Epithelial cell of prostate (primary cell): Measurements from ENCODE around the gene RORC.
A peak's percentile ranks its signal among the peaks of the same experiment; 100 is the strongest.
"Not testable (repeated sequence)": the region's sequence is repeated elsewhere in the genome, so short reads cannot be mapped to it uniquely, and the experiment has no call there.

Experiments used
- DNase-seq: peaks from one replicate; pipeline ENCODE4 v3.0.0-alpha.2; 2011; ENCODE audit warnings: low read depth, low spot score
- H3K27ac ChIP-seq: fragments of 450-650 bp; 2 replicates; pipeline ENCODE4 v1.5.1; 2017; ENCODE audit warnings: mild to moderate bottlenecking

Gene RORC

GRCh38 chr1:151831605-151832004 lies at the start of gene RORC:
TSS of gene RORC (minus strand) at chr1:151831802. CDS start at chr1:151831764, 38 bp downstream.
- H3K27ac ChIP-seq = no peak within 1 kb of the TSS

GRCh38 chr1:151875419-151876097 lies 44.0 kb upstream of the RORC start:
- DNase-seq = no peak
- no peak overlapping the region for H3K27ac ChIP-seq

More at GRCh38 chr1:151831605-151832004, at the start of gene RORC:
- no peak for DNase-seq

GRCh38 chr1:151872776-151873175 lies 41.2 kb upstream of the RORC start:
- not testable (repeated sequence) for DNase-seq

GRCh38 chr1:151871284-151872030 lies 39.9 kb upstream of the RORC start:
- no peak overlapping the region for H3K27ac ChIP-seq
- DNase-seq = no peak

More at GRCh38 chr1:151872776-151873175, 41.2 kb upstream of the RORC start:
- H3K27ac ChIP-seq = not testable (repeated sequence)

- DNase-seq = no peak
- H3K27ac ChIP-seq = peak overlapping the region; percentile 72
Measured at GRCh38 chr1:151868486-151868885, 36.9 kb upstream of the RORC start.

- peak overlapping the region; percentile 72 for H3K27ac ChIP-seq
- peak; percentile 49 for DNase-seq
Measured at GRCh38 chr1:151867765-151868411, 36.3 kb upstream of the RORC start.

- no peak for DNase-seq
- peak overlapping the region; percentile 72 for H3K27ac ChIP-seq
Measured at GRCh38 chr1:151867321-151867720, 35.7 kb upstream of the RORC start.

GRCh38 chr1:151864411-151864810 lies 32.8 kb upstream of the RORC start:
- no peak overlapping the region for H3K27ac ChIP-seq
- DNase-seq = no peak

- H3K27ac ChIP-seq = no peak overlapping the region
- no peak for DNase-seq
Measured at GRCh38 chr1:151862604-151863003, 31.0 kb upstream of the RORC start.

- no peak overlapping the region for H3K27ac ChIP-seq
- no peak for DNase-seq
Measured at GRCh38 chr1:151860504-151861187, 29.0 kb upstream of the RORC start.

GRCh38 chr1:151859891-151860293 lies 28.3 kb upstream of the RORC start:
- H3K27ac ChIP-seq = no peak overlapping the region
- DNase-seq = no peak

GRCh38 chr1:151858886-151859665 lies 27.5 kb upstream of the RORC start:
- peak overlapping the region; percentile 44 for H3K27ac ChIP-seq
- DNase-seq = no peak

- no peak for DNase-seq
- H3K27ac ChIP-seq = peak overlapping the region; percentile 44
Measured at GRCh38 chr1:151858030-151858746, 26.6 kb upstream of the RORC start.

- no peak overlapping the region for H3K27ac ChIP-seq
Measured at GRCh38 chr1:151855933-151856332, 24.3 kb upstream of the RORC start.

GRCh38 chr1:151855516-151855915 lies 23.9 kb upstream of the RORC start:
- not testable (repeated sequence) for DNase-seq

More at GRCh38 chr1:151855933-151856332, 24.3 kb upstream of the RORC start:
- DNase-seq = no peak

GRCh38 chr1:151854658-151855057 lies 23.1 kb upstream of the RORC start:
- DNase-seq = no peak
- no peak overlapping the region for H3K27ac ChIP-seq

More at GRCh38 chr1:151855516-151855915, 23.9 kb upstream of the RORC start:
- H3K27ac ChIP-seq = not testable (repeated sequence)

- DNase-seq = no peak
Measured at GRCh38 chr1:151853411-151853943, 21.9 kb upstream of the RORC start, which contains the start of gene THEM5. TSS of gene THEM5 (minus strand) at chr1:151853712. CDS start at chr1:151853565, 147 bp downstream.

GRCh38 chr1:151852733-151853132 lies 21.1 kb upstream of the RORC start:
- H3K27ac ChIP-seq = no peak overlapping the region
- DNase-seq = no peak

More at GRCh38 chr1:151853411-151853943, 21.9 kb upstream of the RORC start, which contains the start of gene THEM5:
- no peak within 1 kb of the TSS for H3K27ac ChIP-seq
